T-helper 9 cell (primary cell): ENCODE measurements around the gene BCL2.
"Not testable (repeated sequence)": the region's sequence is repeated elsewhere in the genome, so short reads cannot be mapped to it uniquely, and the experiment has no call there.

ENCODE experiments used
- DNase-seq: peaks from one replicate; pipeline ENCODE4 v3.0.0-alpha.2; 2020

The BCL2 gene

DNA sequence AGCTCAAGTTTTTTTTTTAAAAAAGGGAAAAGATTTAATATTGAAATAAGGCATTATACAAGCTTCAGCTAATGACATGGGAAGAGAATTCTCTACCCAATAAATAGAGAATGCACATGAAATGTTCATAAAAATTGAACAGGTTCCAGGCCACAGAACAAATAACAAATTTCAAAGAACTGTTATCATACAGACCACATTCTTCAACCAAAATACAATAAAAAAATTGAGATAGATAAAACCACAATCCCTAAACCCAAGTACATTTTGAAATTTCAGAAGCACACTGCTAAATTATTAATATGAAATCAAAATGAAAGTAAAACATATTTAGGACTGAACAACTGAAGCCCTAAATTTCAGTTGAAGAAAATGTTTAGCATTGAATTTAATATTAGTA is 89.6 kb downstream of the BCL2 start:
- DNase-seq: no peak

GRCh38 chr18:63225434-63225833 is 94.1 kb downstream of the BCL2 start:
- no peak for DNase-seq

DNA sequence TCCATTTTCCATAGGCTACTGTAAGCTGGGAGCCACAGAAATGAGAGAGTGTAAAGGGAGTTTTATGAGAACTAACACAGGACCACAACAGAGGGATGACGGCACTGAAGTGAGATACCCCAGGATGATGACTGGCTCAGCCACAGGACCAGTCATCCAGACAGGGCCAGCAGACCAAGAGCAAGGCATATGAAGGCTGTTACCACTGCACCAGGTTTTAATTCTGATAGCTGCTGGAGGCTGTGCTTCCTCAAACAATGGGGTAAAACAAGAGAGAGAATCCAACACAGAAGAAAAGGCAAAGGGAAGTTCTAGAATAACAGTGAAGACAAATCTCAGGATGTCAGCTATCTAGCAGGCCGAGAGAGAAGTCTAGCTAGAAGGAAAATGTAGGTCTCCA is 94.9 kb downstream of the BCL2 start:
- DNase-seq: no peak

DNA sequence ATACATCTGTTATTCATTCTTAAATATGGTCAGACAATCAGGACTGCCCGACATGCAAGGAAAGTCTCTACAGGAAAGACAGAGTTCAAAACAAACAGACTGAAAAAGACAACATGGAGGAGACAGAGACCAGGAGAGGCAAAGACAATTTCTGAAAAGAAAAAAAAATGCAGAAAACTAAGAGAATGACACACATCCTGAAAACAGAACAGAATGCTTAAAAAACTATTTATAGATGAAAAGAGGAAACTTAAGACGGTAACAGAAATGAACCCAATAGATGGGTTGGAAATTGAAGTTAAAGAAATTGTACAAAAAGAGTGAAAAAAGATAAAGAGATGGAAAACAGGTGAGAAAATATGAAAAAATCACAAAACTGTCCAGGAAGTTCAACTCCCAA is 95.7 kb downstream of the BCL2 start:
- no peak for DNase-seq

- no peak for DNase-seq
These were observed 98.7 kb downstream of the BCL2 start for GRCh38 chr18:63220903-63221302.

GRCh38 chr18:63218472-63218871 is 101.1 kb downstream of the BCL2 start:
- no peak for DNase-seq

- DNase-seq: no peak
These were observed 102.9 kb downstream of the BCL2 start for GRCh38 chr18:63216516-63217311.

GRCh38 chr18:63213936-63214671 is 105.5 kb downstream of the BCL2 start:
- DNase-seq: no peak

GRCh38 chr18:63213331-63213900 is 106.2 kb downstream of the BCL2 start:
- DNase-seq: no peak

DNA sequence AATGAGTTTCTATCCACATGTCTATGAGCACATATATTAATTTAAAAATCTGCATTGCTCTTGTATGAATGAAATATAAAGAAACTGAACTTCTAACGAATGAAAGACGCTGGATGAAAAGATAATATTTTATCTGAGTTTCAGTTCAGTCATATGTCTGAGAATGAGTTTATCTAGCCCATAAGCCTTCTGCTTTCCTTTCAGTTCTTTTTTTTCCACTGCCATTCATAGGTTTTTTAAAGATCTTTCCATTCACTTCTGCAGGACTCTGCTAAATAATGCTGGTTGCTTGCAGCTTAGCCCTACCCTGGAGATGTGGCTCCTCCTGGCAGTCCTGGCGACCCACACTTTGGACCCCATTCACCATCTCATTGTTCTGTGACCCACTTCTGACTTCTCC is 109.0 kb downstream of the BCL2 start:
- no peak for DNase-seq

GRCh38 chr18:63208676-63209075 is 110.9 kb downstream of the BCL2 start:
- DNase-seq: no peak

DNA sequence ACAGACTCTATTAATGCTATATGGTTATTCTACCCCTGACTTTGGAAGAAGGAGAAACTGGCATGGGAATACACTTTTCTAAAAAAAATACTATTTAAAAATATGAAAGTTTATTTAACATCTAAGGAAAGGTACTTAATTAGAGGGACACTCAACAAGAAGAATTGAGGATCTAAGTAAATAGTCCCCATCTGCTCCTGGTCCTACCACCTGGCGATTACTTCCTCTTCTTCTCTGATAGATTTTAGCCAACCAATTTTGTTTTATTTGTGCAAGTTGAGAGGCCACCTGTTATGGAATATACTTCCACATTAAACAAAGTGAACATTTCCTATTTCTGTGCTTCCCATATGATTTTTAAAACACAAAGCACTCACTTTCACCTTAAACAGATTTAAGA is 111.7 kb downstream of the BCL2 start:
- no peak for DNase-seq

DNA sequence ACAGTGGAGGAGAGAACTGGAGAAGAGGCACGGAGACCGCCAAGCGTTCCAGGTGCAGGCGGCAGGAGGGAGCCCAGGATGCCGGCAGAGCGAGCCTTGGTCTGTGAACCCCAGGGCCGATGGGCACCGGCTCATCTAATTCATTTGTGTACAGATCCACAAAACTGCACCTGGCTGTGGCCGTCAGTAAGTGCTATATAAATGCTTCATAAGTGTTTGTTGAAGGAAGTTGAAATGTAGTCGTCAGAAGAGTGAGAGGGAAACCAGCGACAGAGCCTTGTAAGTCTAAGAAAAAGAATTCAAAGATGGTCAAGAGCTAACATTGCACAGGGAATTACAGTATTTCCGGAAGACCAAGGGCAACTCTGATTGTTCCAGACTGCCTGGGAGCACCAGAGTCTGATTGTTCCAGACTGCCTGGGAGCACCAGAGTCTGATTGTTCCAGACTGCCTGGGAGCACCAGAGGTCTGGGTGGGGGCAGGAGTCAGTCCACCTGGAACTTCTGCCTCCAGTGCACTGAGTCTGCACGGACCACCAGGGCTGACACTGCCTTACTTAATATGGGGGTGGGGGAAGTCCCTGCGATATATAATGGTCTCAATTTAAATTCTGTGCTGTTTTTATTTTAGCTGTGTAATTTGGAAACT is 112.3 kb downstream of the BCL2 start:
- no peak for DNase-seq

DNA sequence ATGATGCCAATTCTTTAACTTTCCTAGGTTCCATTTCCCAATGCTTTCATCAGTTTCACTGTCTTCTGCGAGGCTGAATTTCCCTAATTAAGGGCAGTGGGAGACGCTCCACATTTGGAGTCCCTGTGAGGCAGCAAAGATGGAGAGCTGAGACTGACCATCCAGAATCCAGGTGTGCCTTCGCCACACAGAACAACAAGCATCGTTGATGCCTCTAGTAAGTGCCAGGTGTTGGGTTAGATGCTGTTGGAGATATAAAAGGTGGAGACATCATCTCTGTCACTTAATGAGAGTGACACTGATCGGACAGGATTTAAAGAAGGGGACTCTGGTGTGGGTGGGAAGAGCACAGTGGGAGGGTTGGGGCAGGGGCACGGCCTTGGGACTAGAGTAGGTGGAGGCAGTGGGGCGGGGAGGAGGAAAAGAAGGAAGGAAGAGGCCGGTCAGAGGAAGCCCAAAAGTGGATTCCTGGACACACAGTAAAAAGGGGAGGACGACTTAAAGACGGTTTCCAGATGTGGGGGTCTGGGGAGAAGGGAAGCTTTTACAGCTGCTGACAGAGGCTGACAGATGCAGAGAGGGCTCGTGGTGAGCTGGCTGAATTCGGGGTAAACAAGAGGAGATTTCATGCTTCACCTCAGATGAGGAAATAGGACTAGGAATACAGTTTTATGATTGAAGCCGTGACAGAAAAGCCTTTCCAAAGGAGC is 113.0 kb downstream of the BCL2 start:
- DNase-seq: no peak

DNA sequence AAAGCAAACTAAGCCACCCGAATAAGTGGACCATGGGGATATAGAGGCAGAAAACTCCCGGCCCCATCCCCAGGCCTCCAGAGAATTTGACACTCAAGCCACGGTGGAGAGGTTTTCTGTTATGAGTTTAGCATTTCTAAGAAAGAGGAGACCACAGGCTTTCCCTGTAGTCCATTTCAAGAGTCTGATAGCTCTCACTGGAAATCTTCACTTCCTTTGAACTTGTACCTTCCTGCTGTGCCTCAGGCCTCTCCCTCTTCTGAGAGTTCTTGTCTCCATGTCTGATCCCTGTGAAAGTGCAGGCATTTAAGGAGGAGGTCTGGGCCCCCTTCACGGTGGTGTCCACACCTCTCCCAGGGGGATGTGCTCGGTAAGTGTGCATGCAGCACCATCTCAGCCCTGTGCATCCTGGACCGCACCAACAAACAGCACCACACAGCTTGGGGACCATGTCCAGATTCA is 113.7 kb downstream of the BCL2 start:
- no peak for DNase-seq

- no peak for DNase-seq
These were observed 116.1 kb downstream of the BCL2 start for GRCh38 chr18:63203497-63203896.

DNA sequence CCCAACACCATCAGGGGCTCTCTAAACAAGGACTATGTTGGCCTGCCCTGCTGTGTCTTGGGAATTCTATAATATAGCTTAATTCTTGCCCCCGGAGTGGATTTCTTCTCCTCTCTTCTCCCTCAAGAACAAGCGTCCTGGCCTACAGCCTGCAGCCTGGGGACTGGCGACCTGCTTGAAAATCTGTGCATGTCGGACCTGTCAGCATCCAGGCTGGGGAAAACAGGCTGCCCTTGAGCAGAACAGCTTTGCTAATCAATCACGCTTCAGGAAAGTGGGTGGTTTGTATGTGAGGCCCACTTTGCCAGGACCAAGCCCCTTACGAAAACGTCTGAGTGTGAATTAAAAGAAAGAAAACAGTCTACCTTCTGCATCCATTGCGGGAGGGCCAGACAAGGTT is 116.7 kb downstream of the BCL2 start:
- DNase-seq: no peak

DNA sequence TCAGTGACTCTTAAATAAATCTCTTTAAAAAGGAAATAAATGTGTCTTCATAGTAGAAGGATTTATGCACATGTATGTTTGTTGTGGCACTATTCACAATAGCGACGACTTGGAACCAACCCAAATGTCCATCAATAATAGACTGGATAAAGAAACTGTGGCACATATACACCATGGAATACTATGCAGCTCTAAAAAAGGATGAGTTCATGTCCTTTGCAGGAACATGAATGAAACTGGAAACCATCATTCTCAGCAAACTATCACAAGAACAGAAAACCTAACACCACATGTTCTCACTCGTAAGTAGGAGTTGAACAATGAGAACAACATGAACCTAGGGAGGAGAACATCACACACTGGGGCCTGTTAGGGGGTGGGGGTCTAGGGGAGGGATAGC is 118.1 kb downstream of the BCL2 start:
- not testable (repeated sequence) for DNase-seq

GRCh38 chr18:63199743-63200241 is 119.8 kb downstream of the BCL2 start:
- DNase-seq: no peak

DNA sequence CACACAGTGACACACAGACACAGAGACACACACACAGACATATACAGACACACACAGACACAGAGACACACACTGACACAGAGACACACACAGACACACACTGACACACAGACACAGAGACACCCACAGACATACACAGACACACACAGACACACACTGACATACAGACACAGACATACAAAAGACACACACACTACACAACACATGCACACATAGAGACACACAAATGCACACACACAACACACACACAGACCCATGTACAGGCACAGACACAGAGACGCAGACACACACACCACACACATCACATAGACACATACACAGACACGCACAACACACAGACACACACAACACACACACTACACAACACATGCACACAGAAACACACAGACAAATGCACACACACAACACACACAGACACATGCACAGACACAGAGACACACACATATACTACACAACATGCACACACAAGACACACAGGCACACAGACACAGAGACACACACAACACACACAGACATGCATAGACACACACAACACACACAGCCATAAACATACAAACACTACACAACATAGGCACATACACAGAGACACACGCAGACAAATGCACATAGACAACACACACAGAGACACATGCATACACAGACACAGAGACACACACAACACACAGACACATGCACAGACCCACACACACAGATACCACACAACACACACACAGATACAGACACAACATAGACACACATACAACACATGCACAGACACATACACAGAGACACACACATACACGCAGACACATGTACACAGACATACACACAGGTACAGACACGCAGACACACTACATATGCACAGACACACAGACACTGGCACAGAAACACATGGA is 120.5 kb downstream of the BCL2 start:
- no peak for DNase-seq

DNA sequence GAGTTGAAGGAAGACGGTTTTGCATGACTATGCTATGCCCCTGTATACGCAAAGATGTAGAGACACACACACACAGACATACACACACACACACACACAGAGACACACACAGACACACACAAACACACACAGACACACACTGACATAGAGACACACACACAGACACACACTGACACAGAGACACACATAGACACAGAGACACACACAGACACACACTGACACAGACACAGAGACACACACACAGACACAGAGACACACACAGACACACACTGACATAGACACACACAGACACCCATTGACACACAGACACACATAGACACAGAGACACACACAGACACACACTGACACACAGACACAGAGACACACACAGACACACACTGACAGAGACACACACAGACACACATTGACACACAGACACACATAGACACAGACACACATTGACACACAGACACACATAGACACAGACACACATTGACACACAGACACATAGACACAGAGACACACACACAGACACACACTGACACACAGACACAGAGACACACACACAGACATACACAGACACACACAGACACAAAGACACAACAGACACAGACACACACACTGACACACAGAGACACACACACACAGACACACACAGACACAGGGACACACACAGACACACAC is 121.3 kb downstream of the BCL2 start:
- no peak for DNase-seq
